DMS79 (cell line): ENCODE data around the gene CHMP6.

Experiments
- DNase-seq: peaks from one replicate; lab custom pipeline; 2025; lab: John Stamatoyannopoulos, UW

The CHMP6 gene

GRCh38 chr17:81043725-81044427 is 52.2 kb downstream of the CHMP6 start:
- no peak for DNase-seq

- DNase-seq, result no peak
Observed at GRCh38 chr17:81044428-81044763, 52.8 kb downstream of the CHMP6 start.

GRCh38 chr17:81044764-81045589 is 53.3 kb downstream of the CHMP6 start:
- peak; percentile 38 for DNase-seq

- no peak for DNase-seq
Observed at GRCh38 chr17:81045590-81046095, 54.0 kb downstream of the CHMP6 start.

- DNase-seq, result no peak
Observed at GRCh38 chr17:81046132-81046769, 54.6 kb downstream of the CHMP6 start.

- DNase-seq, result no peak
Observed at GRCh38 chr17:81046770-81047359, 55.2 kb downstream of the CHMP6 start.

- no peak for DNase-seq
Observed at GRCh38 chr17:81048827-81049371, 57.3 kb downstream of the CHMP6 start.

GRCh38 chr17:81049372-81049911 is 57.8 kb downstream of the CHMP6 start:
- DNase-seq, result no peak
